Measurements from ENCODE around the gene SAMD1. TPM values are rescaled to one million over a fixed set of nuclear protein-coding genes. Genes with fewer than 3 reads are reported as not detected.

Gene SAMD1
- polyA plus RNA-seq, 4 donors = 19.7 to 45.4 (median 32.0) TPM

- Histone ChIP-seq H3K4me1 (ENCODE audit: control insufficient read depth in 3 of 3, insufficient read depth in 2 of 3, low read depth in 1 of 3, low read length in 2 of 3) (peaks cover 2 to 39% (median 19%) of the 10 kb centered on the region in 3 donors), H3K27me3 (ENCODE audit: control insufficient read depth in 3 of 3, insufficient read depth in 3 of 3, low read length in 3 of 3) (no peaks in the 10 kb centered on the region), H3K9me3 (ENCODE audit: control insufficient read depth in 2 of 2, insufficient read depth in 1 of 2, low read depth in 1 of 2, low read length in 1 of 2) (no peaks in the 10 kb centered on the region), H3K4me3 (ENCODE audit: low read depth in 1 of 3, low read length in 3 of 3) (peak overlapping the region; percentile 87 to 93 (median 92)), H3K36me3 (ENCODE audit: control insufficient read depth in 3 of 3, insufficient read depth in 2 of 3, low read depth in 1 of 3, low read length in 3 of 3) (peaks cover 0 to 21% (median 0%) of the 10 kb centered on the region in 3 donors), H3K27ac (ENCODE audit: low read depth in 1 of 3, low read length in 2 of 3) (peak overlapping the region in 2 of 3 donors; percentile 46 to 51)
- DNase-seq = peak in 1 of 2 donors; percentile 61
- no peak for FAIRE-seq
- WGBS, 3 donors = 0 to 1% (median 1%) methylated on average over 17 to 33 of the region's 33 CpGs
Measured at GRCh38 chr19:14116918-14117578, 26.5 kb upstream of the SAMD1 start.

- 16 to 18% (median 16%) methylated on average over 6 of the region's 6 CpGs for WGBS, 3 donors
- DNase-seq (no peak), FAIRE-seq (no peak)
- no peaks in the 10 kb centered on the region for H3K9me3 ChIP-seq (ENCODE audit: control insufficient read depth in 2 of 2, insufficient read depth in 1 of 2, low read depth in 1 of 2, low read length in 1 of 2)
- H3K4me3 ChIP-seq (ENCODE audit: low read depth in 1 of 3, low read length in 3 of 3) = peak overlapping the region; percentile 87 to 93 (median 92)
- H3K36me3 ChIP-seq (ENCODE audit: control insufficient read depth in 3 of 3, insufficient read depth in 2 of 3, low read depth in 1 of 3, low read length in 3 of 3) = peaks cover 0 to 26% (median 0%) of the 10 kb centered on the region in 3 donors
- peak overlapping the region in 1 of 3 donors; percentile 36 for H3K27ac ChIP-seq (ENCODE audit: low read depth in 1 of 3, low read length in 2 of 3)
- no peaks in the 10 kb centered on the region for H3K27me3 ChIP-seq (ENCODE audit: control insufficient read depth in 3 of 3, insufficient read depth in 3 of 3, low read length in 3 of 3)
- peaks cover 2 to 39% (median 20%) of the 10 kb centered on the region in 3 donors for H3K4me1 ChIP-seq (ENCODE audit: control insufficient read depth in 3 of 3, insufficient read depth in 2 of 3, low read depth in 1 of 3, low read length in 2 of 3)
Measured at GRCh38 chr19:14116525-14116917, 26.0 kb upstream of the SAMD1 start.

- H3K4me1 ChIP-seq (ENCODE audit: control insufficient read depth in 3 of 3, insufficient read depth in 2 of 3, low read depth in 1 of 3, low read length in 2 of 3) = peaks cover 2 to 39% (median 20%) of the 10 kb centered on the region in 3 donors
- H3K9me3 ChIP-seq (ENCODE audit: control insufficient read depth in 2 of 2, insufficient read depth in 1 of 2, low read depth in 1 of 2, low read length in 1 of 2) = no peaks in the 10 kb centered on the region
- no peak overlapping the region for H3K27ac ChIP-seq (ENCODE audit: low read depth in 1 of 3, low read length in 2 of 3)
- H3K27me3 ChIP-seq (ENCODE audit: control insufficient read depth in 3 of 3, insufficient read depth in 3 of 3, low read length in 3 of 3) = no peaks in the 10 kb centered on the region
- H3K4me3 ChIP-seq (ENCODE audit: low read depth in 1 of 3, low read length in 3 of 3) = no peak overlapping the region
- FAIRE-seq = no peak
- H3K36me3 ChIP-seq (ENCODE audit: control insufficient read depth in 3 of 3, insufficient read depth in 2 of 3, low read depth in 1 of 3, low read length in 3 of 3) = peaks cover 0 to 26% (median 0%) of the 10 kb centered on the region in 3 donors
- WGBS, 3 donors = 83 to 86% (median 85%) methylated on average over 5 of the region's 5 CpGs
- DNase-seq = no peak
Measured at GRCh38 chr19:14115756-14116155, 25.2 kb upstream of the SAMD1 start.

GRCh38 chr19:14114854-14115253 is 24.3 kb upstream of the SAMD1 start:
- H3K27ac ChIP-seq (ENCODE audit: low read depth in 1 of 3, low read length in 2 of 3) = peak overlapping the region in 1 of 3 donors; percentile 31
- FAIRE-seq (no peak), DNase-seq (peak in 1 of 2 donors; percentile 41)
- peaks cover 0 to 19% (median 0%) of the 10 kb centered on the region in 3 donors for H3K36me3 ChIP-seq (ENCODE audit: control insufficient read depth in 3 of 3, insufficient read depth in 2 of 3, low read depth in 1 of 3, low read length in 3 of 3)
- 33 to 43% (median 35%) methylated on average over 9 of the region's 9 CpGs for WGBS, 3 donors
- H3K4me3 ChIP-seq (ENCODE audit: low read depth in 1 of 3, low read length in 3 of 3) = no peak overlapping the region
- peaks cover 2 to 38% (median 20%) of the 10 kb centered on the region in 3 donors for H3K4me1 ChIP-seq (ENCODE audit: control insufficient read depth in 3 of 3, insufficient read depth in 2 of 3, low read depth in 1 of 3, low read length in 2 of 3)
- no peaks in the 10 kb centered on the region for H3K9me3 ChIP-seq (ENCODE audit: control insufficient read depth in 2 of 2, insufficient read depth in 1 of 2, low read depth in 1 of 2, low read length in 1 of 2)
- H3K27me3 ChIP-seq (ENCODE audit: control insufficient read depth in 3 of 3, insufficient read depth in 3 of 3, low read length in 3 of 3) = no peaks in the 10 kb centered on the region

GRCh38 chr19:14114439-14114838 is 23.9 kb upstream of the SAMD1 start:
- DNase-seq (no peak), FAIRE-seq (no peak)
- Histone ChIP-seq H3K27me3 (ENCODE audit: control insufficient read depth in 3 of 3, insufficient read depth in 3 of 3, low read length in 3 of 3) (no peaks in the 10 kb centered on the region), H3K4me3 (ENCODE audit: low read depth in 1 of 3, low read length in 3 of 3) (no peak overlapping the region), H3K36me3 (ENCODE audit: control insufficient read depth in 3 of 3, insufficient read depth in 2 of 3, low read depth in 1 of 3, low read length in 3 of 3) (peaks cover 0 to 19% (median 0%) of the 10 kb centered on the region in 3 donors), H3K27ac (ENCODE audit: low read depth in 1 of 3, low read length in 2 of 3) (peak overlapping the region in 1 of 3 donors; percentile 31), H3K9me3 (ENCODE audit: control insufficient read depth in 2 of 2, insufficient read depth in 1 of 2, low read depth in 1 of 2, low read length in 1 of 2) (no peaks in the 10 kb centered on the region), H3K4me1 (ENCODE audit: control insufficient read depth in 3 of 3, insufficient read depth in 2 of 3, low read depth in 1 of 3, low read length in 2 of 3) (peaks cover 2 to 34% (median 20%) of the 10 kb centered on the region in 3 donors)
- whole genome bisulfite sequencing, 3 donors = 89 to 93% (median 92%) methylated on average over 7 of the region's 7 CpGs

GRCh38 chr19:14113762-14114414 is 23.3 kb upstream of the SAMD1 start:
- Histone ChIP-seq H3K9me3 (ENCODE audit: control insufficient read depth in 2 of 2, insufficient read depth in 1 of 2, low read depth in 1 of 2, low read length in 1 of 2) (no peaks in the 10 kb centered on the region), H3K36me3 (ENCODE audit: control insufficient read depth in 3 of 3, insufficient read depth in 2 of 3, low read depth in 1 of 3, low read length in 3 of 3) (peaks cover 0 to 23% (median 0%) of the 10 kb centered on the region in 3 donors), H3K27me3 (ENCODE audit: control insufficient read depth in 3 of 3, insufficient read depth in 3 of 3, low read length in 3 of 3) (no peaks in the 10 kb centered on the region), H3K27ac (ENCODE audit: low read depth in 1 of 3, low read length in 2 of 3) (peak overlapping the region in 1 of 3 donors; percentile 67), H3K4me3 (ENCODE audit: low read depth in 1 of 3, low read length in 3 of 3) (no peak overlapping the region), H3K4me1 (ENCODE audit: control insufficient read depth in 3 of 3, insufficient read depth in 2 of 3, low read depth in 1 of 3, low read length in 2 of 3) (peaks cover 1 to 29% (median 17%) of the 10 kb centered on the region in 3 donors)
- no peak for DNase-seq
- no peak for FAIRE-seq
- WGBS, 3 donors = 83 to 84% (median 84%) methylated on average over 18 of the region's 18 CpGs

- FAIRE-seq (no peak), DNase-seq (no peak)
- H3K4me1 ChIP-seq (ENCODE audit: control insufficient read depth in 3 of 3, insufficient read depth in 2 of 3, low read depth in 1 of 3, low read length in 2 of 3) = peaks cover 0 to 22% (median 17%) of the 10 kb centered on the region in 3 donors
- 52 to 66% (median 61%) methylated on average over 12 of the region's 12 CpGs for WGBS, 3 donors
- H3K36me3 ChIP-seq (ENCODE audit: control insufficient read depth in 3 of 3, insufficient read depth in 2 of 3, low read depth in 1 of 3, low read length in 3 of 3) = peaks cover 0 to 25% (median 0%) of the 10 kb centered on the region in 3 donors
- H3K9me3 ChIP-seq (ENCODE audit: control insufficient read depth in 2 of 2, insufficient read depth in 1 of 2, low read depth in 1 of 2, low read length in 1 of 2) = no peaks in the 10 kb centered on the region
- no peaks in the 10 kb centered on the region for H3K27me3 ChIP-seq (ENCODE audit: control insufficient read depth in 3 of 3, insufficient read depth in 3 of 3, low read length in 3 of 3)
- H3K4me3 ChIP-seq (ENCODE audit: low read depth in 1 of 3, low read length in 3 of 3) = no peak overlapping the region
- peak overlapping the region in 2 of 3 donors; percentile 42 to 67 for H3K27ac ChIP-seq (ENCODE audit: low read depth in 1 of 3, low read length in 2 of 3)
Measured at GRCh38 chr19:14112809-14113385, 22.3 kb upstream of the SAMD1 start.

- peaks cover 0 to 31% (median 0%) of the 10 kb centered on the region in 3 donors for H3K36me3 ChIP-seq (ENCODE audit: control insufficient read depth in 3 of 3, insufficient read depth in 2 of 3, low read depth in 1 of 3, low read length in 3 of 3)
- DNase-seq (no peak), FAIRE-seq (no peak)
- H3K4me1 ChIP-seq (ENCODE audit: control insufficient read depth in 3 of 3, insufficient read depth in 2 of 3, low read depth in 1 of 3, low read length in 2 of 3) = peaks cover 0 to 22% (median 17%) of the 10 kb centered on the region in 3 donors
- no peaks in the 10 kb centered on the region for H3K9me3 ChIP-seq (ENCODE audit: control insufficient read depth in 2 of 2, insufficient read depth in 1 of 2, low read depth in 1 of 2, low read length in 1 of 2)
- WGBS, 3 donors = 64 to 86% (median 70%) methylated on average over 9 to 12 of the region's 12 CpGs
- H3K27me3 ChIP-seq (ENCODE audit: control insufficient read depth in 3 of 3, insufficient read depth in 3 of 3, low read length in 3 of 3) = no peaks in the 10 kb centered on the region
- H3K27ac ChIP-seq (ENCODE audit: low read depth in 1 of 3, low read length in 2 of 3) = peak overlapping the region in 2 of 3 donors; percentile 37 to 67
- H3K4me3 ChIP-seq (ENCODE audit: low read depth in 1 of 3, low read length in 3 of 3) = no peak overlapping the region
Measured at GRCh38 chr19:14112051-14112808, 21.7 kb upstream of the SAMD1 start.
